GM21360 (cell line): ENCODE measurements around the gene PEX5.
"Not testable (repeated sequence)": the region's sequence is repeated elsewhere in the genome, so short reads cannot be mapped to it uniquely, and the experiment has no call there.

Source experiments
- ATAC-seq: cut with Tn5 transposase; IDR thresholded peaks from one replicate; pipeline ENCODE4 v1.9.1; 2021; ENCODE audit warnings: mild to moderate bottlenecking, moderate library complexity; ENCODE audit not compliant: unreplicated experiment

Gene PEX5

GRCh38 chr12:7210642-7211151 is 21.2 kb downstream of the PEX5 start:
- no peak for ATAC-seq

- no peak for ATAC-seq
Measured at GRCh38 chr12:7212678-7213077, 23.2 kb downstream of the PEX5 start.

- ATAC-seq = not testable (repeated sequence)
Measured at GRCh38 chr12:7213745-7214144, 24.3 kb downstream of the PEX5 start.

DNA sequence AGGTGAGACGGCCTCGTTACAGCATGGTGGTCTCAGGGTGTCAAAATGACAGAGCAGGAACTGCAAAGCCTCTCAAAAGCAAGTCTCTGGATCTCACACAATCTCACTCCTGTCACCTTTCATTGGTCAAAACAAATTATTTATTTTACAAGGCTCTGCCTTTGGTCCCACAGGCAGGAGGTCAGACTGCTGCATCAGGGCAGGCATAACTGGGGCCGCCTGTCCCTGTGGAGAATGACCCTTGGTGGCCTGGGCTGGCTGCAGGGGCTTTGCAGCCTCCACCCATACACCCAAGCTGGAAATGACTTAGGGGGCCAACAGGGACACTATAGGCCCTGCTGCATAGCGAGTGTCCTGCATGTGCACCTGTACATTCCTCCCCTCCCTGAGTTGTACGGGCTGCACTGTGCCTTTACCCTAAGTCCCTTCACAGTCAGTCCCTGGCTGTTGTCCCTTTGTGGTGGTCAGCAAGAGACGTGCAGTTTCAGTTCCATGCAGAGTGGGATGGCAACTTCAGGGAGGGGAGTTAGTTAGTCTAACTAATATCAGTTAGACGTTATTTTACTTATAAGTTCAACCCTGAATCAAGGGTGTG is 28.1 kb downstream of the PEX5 start:
- no peak for ATAC-seq

- ATAC-seq = no peak
Measured at GRCh38 chr12:7219599-7220243, 30.2 kb downstream of the PEX5 start.

DNA sequence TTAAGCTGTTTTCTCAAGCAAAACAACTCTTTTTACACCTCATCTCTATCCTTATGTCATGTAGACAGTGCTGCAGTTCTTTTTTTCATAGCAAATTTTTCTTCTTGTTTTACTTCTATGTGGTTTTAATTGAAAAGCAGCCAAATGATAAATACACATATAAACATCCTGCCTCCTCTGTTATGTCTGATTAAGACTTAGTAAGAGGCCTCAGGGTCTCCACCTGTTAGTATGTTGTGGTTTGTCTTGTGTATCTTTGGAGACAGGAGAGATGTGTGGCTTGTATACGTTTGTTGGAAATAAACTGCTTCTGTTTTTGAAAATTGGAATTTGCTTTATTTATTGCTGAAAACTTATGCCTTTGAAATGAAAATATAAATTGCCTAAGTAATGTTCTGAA is 32.0 kb downstream of the PEX5 start:
- no peak for ATAC-seq

- no peak for ATAC-seq
Measured at GRCh38 chr12:7229741-7230140, 40.3 kb downstream of the PEX5 start.

GRCh38 chr12:7241404-7242005 is 52.0 kb downstream of the PEX5 start:
- no peak for ATAC-seq

DNA sequence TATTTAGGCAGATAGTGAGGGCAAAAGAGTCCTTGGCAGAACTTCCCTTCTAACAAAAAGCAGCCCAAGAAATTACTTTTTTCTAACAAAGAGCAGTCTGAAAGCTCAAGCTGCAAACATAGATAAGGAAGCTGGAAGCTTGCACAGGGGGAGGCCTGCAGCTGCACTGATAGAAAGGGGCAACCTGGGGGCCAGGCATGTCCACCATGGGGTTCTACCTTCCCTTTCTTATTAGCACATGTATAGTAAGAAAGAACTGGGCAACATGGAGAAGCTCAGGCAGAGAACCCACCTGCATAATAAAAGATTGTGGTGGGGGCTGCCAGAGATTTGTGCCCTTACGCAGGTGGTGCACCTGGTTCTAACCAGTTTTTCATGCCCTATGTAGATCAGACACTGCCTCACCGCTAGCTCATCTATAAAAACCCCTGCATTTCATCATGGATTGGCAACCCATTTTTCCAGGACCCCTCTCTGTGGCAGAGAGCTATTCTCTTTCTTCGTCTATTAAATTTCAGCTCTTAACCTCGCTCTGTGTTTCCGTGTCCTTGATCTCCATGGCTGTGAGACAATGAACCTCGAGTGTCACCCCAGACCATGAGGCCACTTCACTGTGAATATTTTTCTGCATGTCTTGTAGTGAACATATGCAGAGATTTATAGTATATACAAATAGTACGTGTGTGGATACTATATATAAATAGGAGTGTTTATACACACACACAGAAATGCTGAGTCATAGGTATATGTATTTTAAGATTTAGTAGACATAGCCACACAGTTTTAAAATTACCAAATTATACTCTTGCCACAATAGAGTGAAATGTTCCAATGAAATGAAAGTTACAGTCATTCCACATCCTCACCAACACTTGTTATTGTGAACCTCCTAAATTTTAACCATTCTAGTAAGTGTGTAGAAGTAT is 53.0 kb downstream of the PEX5 start:
- ATAC-seq = no peak

DNA sequence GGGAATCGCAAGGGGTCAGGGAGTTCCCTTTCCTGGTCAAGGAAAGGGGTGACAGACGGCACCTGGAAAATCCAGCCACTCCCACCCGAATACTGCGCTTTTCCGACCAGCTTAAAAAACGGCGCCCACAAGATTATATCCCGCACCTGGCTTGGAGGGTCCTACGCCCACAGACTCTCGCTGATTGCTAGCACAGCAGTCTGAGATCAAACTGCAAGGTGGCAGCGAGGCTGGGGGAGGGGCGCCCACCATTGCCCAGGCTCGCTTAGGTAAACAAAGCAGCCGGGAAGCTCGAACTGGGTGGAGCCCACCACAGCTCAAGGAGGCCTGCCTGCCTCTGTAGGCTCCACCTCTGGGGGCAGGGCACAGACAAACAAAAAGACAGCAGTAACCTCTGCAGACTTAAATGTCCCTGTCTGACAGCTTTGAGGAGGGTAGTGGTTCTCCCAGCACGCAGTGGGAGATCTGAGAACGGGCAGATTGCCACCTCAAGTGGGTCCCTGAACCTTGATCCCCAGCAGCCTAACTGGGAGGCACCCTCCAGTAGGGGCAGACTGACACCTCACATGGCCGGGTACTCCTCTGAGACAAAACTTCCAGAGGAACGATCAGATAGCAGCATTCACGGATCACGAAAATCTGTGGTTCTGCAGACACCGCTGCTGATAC is 62.0 kb downstream of the PEX5 start:
- ATAC-seq = not testable (repeated sequence)

GRCh38 chr12:7259060-7259459 is 69.6 kb downstream of the PEX5 start:
- ATAC-seq = no peak
